ENCODE measurements around the gene OGFR.

Gene OGFR

DNA sequence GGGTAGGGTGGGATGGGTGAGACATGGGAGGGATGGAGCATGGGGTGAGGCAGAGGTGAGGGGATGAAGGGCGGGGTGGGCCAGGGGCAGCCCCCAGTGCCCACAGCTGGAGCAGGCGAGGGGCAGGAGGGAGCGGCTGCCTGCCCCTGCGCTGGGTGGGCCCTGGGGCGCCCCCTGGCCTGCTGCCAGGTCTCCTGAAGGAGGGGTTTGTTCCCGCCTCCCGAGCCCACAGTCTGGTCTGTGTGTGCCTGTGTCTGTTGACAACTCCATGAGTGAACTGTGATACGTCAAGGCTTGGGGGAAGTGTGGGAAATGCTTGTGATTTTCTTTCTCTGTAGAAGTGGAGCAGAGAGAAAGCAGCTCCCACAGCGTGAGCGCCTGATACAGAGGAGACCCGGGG is 19.2 kb upstream of the OGFR start:
- no peak for DNase-seq

DNA sequence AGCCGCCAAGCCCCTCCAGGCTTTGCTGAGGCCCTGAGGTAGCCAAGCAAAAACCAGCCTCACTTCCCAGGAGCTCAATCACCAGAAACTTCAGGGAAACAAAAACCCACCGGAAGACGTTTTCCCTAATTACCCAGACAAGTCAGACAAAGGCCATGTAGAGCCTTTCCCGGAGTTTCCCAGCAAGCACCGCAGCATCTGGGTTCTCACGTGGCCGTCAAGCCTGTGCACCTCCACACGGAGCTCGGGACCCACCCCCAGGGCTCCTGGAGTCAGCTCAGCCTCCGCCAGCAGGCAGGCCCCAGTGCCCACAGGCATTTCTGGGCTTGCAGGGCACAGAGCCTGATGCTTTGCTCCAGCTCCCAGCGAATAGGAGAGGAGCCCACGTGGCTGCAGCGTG is 18.5 kb upstream of the OGFR start:
- no peak for DNase-seq

DNA sequence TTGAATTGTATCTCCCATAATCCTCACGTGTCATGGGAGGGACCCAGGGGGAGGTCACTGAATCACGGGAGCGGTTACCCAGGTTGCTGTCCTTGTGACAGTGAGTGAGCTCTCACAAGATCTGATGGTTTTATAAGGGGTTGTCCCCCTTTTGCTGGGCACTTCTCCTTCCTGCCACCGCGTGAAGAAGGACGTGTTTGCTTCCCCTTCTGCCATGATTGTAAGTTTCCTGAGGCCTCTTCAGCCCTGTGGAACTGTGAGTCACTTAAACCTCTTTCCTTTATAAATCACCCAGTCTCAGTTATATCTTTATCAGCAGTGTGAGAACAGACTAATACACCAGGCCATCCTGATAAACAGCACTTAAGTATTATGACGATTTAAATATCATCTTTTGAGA is 17.3 kb upstream of the OGFR start:
- DNase-seq, result no peak

DNA sequence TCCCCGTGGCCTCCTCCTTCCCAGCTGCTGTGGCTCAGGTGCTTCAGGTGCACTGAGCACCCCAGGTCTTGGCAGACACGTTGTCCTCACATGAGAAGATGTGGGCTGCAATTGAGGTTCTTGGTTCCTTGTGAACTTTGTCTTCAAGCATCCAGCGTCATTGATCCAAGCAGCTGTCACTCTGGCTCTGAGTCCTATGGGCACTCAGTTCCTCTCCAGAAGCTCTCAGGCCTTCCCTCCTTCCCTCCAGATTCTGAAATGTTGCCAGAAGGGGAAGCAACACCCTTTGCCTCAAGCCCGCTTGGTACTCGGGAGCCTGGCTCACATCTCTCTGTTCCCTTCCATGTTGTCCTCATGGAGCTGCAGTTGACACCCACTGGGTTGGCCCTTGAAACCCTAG is 16.8 kb upstream of the OGFR start:
- peak; percentile 58 for DNase-seq

DNA sequence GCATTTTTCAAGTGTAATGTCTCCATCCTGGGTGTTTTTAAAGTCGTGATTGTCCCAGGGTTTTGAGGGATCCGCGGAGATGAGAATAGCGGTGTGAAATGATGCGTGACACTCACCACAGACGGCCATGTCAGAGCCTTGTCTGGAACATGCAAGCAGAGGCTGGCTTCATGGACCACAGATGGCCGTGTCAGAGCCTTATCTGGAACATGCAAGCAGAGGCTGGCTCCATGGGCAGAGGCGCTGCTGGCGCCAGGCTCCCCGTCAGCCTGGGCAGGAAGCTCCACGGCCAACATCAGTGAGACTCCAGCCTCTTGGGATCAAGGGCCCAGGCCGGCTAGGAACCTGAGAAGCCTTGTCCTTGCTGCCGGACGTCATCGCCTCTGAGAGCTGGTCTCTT is 16.0 kb upstream of the OGFR start:
- no peak for DNase-seq

DNA sequence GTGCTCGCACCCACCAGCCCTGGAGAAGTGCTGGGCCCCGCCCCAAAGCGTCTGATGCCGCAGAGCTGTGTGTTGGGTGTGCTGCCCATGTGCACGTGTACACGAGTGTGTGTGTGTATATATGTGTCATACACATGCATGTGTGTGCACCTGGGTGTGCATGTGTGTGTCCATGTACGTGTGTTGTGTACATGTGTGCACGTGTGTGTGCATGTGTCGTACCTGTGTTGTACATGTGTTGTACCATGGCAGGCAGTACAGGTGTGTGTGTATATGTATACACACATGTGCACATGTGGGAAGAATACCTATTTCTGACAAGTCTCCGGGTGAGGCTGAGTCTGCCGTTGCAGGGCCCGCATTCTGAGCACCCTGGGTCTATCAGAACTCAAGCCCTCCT is 14.6 kb upstream of the OGFR start:
- no peak for DNase-seq

DNA sequence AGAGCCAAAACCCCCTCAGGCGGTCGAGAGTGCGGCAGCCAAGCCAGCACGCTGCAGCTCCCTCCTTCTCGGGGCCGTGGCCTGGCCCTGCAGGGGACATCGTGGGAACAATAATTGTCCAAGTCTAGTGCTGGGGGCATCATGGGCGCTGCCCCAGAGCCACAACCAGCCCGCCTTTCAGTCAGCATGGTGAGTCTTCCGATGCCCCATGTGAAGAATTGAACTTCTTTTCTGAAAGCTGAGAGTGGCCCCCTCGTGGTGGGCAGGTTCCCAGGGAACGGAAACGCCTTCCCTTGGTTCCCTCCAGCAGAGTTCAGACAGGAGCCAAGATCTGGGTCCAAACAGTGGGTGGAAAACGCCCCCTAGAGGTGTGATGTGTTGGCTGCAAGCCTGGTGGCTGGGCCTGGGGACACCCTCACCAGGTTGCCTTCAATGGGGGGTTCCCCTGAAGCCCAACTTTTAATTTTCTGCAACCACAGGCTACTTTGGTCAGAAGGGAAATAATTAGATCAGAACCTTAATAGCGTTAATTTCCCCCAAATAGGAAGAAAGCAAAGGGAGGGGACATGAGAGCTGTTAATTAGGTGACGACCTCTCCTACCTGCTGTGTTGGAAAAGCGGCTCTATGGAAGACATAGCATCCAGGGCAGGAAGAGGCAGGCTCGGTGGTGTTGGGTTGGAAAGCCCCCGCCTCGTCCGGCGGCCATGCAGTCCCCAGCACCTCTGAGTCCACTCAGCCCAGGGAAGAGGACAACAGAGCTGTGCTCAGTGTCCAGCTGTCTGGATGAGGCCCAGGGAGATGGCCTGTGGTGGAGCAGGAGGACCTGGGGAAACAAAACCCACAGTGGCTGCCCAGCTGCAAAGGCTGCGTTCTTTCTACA is 13.1 kb upstream of the OGFR start:
- peak; percentile 95 for DNase-seq

DNA sequence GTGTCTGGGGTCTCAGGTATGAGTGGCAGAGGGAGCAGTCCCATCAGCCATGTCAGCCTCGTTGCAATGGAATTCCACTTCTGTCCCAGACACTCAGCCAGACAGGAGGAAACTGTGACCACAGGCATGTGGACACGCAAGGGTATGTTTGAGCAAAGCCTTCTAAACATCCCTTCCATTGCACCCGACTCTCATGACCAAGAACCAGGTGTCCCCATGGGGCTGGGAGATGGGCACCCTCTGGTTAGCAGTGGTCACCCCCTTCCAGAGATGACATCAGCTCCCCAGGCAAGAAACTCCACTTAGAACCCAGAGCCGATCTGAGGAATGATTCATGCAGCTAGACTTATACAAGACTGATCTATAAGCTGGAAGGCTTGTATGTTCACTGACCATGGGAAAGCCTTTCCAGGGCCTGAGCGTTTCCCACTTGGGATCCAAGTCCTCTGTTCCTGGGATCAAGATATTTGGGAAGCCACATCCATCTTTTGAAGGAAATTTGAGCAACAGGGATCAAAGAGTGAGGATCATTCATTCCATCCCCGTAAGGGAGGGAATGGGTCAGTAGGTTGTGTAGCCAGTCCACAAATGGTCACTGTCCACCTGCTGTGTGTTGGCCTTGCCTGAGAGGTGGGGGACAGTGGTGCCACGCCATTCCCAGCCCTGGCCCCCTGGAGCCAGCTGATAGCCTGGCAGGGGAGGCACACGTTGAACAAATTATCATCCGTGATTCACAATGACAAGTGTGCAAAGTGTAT is 12.3 kb upstream of the OGFR start:
- no peak for DNase-seq

DNA sequence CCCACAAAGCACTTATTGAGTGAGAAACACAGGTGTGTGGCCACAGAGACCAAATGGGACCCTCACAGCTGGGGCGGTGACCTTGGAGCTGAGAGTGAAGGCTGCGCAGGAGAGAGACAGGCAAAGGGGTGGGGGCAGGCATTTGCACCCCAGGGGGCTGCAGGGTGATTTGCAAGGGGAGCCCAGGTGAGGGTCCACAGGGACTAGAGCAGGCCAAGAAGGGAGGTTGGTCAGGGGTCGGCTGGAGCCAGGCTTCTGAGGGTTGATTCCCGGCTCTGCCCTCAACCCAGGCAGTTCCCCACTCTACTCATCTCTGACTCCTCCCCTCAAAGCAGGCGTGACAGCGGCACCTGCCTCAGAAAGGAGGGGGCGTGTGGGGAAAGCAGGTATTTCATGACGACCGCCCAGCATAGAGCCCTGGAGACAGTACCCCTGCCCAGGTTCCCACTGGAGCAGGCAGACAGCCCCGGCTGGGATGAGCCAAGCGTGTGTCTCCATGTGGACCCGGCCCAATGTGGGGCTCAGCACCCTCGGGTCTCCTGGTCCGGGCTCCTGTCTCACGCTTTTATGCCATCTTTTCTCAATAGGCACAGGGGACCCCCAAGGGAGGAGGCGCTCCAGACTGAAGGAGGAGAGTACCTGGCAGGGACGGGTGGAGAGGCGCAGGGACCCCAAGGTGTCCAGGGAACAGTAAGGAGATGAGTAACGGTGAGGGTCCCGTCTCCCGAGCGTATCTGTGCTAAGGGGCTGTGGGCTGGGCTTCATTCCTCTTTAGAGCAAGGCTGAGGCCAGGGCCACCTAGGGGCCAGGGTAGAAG is 11.5 kb upstream of the OGFR start:
- peak; percentile 63 for DNase-seq

DNA sequence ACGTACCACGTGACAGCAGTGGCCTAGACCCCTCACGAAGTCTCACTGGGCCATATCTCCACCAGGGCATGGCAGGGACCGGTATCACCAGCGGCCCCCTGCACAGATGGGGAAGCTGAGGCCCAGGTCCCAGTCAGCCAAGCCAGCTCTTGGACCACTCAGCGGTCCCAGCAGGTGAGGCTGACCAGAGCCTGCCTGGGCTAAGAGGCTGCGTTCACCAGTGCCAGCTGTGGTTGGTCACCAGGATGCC is 11.0 kb upstream of the OGFR start:
- DNase-seq, result no peak

DNA sequence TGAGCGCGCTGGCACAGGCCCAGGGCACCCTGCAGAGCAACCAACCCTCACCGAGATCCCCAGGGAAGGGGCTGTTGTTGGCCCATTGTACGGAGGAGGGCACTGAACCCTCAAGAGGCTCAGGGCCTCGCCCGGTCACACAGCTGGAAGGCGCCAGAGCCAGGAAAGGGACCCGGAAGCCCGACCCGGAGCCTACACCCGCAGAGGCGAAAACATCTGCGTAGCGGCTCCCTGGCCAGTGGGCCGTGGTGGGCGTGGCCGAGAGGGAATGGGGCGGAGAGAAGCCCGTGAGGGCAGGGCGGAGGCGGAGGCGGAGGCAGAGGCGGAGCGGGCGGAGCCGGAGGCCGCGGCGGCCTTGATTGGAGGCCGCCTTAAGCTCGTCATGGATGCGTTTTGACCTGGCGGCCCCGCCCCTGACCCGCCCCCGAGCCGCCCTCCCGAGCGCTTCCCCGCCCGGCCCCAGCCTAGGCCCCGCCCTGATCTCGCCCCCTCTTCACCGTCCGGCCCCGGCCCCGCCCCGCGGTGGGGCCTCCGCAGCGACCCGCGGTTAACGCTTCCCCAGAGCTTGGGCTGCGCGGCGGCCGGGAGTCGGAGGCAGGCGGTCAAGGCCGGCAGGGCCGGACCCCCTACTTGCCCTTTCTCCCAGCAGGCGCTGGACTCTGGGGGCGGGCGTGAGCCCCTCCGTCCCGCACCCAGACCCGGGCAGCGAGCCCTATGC is 10.5 kb upstream of the OGFR start:
- DNase-seq, result peak; percentile 96

DNA sequence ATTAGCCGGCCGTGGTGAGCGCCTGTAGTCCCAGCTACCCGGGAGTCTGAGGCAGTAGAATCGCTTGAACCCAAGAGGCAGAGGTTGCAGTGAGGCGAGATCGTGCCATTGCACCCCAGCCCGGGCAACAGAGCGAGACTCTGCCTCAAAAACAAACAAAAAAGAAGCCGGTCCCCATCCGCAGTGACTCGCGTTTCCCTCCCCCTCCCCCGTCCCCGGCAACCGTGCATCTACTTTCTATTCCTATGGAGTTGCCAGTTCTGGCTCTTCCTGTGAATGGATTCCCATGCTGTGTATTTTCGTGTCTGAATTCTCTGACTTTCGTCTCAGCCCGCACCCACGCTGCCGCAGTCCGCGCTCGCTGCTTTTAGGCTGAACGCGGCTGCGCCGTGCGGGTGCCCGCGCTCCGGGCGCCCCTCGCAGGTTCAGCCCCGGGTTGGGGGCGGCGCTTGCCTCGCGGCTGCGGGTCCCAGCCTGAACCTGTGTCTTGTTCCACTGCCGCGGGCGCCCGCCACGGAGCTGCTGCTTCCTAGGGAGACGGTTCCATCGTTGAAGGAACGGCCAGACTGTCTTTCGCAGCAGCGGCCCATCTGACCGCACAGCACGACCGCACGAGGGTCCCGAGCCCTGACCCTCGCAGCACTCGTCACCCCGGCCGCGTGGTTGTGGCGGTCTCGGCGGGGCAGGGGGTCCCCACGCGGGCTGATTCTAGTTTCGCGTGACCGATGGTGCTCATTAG is 9.4 kb upstream of the OGFR start:
- peak; percentile 70 for DNase-seq

DNA sequence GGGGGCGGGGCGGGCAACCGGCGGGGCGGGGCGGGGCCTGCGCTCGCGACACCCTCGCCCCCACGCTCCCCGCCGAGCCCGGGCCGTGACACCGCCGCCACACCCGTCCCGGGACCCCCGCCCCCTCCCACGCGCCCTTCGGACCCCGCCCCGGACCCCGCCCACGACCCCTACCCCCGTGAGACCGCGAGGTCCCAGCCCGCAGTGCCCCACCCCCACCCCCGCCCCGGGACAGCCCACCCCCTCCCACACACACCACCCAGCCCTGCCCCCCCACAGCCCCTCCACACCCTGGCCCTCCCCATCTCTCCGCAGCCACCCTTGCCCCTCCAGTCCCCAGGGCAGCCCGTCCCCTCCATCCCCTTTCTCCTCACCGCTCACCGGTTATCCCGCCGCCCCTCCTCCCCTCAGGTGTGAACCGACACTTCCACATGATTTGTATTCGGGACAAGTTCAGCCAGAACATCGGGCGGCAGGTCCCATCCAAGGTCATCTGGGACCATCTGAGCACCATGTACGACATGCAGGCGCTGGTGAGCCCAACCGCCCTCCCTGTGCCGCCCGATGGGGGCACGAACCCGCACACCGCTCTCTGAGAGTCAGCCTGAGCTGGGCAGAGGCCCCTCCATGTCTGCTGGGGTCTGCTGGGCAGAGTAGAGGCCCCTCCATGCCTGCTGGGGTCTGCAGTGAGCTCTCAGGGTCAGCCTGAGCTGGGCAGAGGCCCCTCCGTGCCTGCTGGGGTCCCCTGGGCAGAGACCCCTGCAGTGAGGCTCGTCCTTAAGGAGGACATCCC is 7.7 kb upstream of the OGFR start:
- no peak for DNase-seq

DNA sequence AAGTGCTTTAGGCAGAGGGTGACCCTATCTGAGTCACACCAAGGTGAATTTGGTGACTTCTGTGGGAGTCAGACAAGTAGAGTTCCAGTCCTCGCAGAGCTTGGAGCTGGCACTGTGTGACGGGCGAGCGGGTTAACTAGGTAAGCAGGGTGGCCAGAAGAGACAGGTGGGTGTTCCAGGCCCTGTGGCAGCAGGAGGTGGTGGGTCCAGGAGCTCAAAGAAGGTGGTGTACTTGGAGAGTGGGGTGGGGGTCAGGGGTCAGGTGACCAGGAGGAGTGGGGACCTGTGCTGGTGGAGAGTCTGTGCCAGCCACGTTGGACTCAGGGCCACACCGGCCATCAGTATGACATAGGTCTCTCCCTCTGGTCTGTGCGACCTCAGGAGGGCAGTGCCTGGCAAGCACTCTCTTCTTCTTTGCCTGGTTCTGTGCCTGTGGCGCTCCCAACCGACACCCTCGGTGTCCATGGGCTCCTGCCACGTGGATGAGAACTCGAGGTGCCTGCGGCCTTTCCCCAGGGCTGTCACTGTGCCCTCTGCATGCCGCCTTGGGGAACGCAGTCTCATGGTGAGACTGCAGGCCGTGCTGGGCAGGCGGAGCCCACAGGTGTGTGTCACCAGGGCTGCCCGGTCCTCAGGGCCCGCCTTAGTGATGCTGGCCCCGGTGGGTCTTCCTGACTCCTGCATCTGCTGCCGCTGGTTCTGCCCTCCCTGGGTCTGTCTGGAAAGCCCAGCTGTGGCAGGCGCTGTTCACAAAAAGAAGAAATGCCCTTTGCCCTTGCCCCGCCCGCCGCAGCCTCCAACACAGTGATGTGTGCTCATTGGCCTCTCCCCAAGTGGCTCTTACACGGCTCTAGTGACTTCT is 6.7 kb upstream of the OGFR start:
- no peak for DNase-seq

DNA sequence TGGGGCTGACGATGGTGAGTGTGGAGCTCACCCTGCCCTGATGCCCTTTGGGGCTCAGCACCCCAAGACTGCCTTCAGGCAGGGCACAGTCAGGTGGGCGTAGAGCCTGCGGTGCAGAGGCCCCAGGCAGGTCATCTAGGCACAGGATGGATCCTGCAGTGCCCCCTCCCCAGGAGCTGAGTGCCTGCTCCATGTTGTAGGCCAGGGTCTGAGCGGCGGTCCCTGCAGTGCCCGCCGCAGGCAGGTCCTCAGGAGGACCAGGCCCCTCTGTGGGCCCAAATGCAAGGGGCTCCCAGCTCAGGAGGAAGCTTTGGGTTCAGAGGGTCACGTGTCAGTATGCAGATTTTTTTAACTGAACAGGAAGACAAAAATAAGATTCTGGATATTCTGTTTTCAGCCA is 5.6 kb upstream of the OGFR start:
- DNase-seq, result no peak

DNA sequence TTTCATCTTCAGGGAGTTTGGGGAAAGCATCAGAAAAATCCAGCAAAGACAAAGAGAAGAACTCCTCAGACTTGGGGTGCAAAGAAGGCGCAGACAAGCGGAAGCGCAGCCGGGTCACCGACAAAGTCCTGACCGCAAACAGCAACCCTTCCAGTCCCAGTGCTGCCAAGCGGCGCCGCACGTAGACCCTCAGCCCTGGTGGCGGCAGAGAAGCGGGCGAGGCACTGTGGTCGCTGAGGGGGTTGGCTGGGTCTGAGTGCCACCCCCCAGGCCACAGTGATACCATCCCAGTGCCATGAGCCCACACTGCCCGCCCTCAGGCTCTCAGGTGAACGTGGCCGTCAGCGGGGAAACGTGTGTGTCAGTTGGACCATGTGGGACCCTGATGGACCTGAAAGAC is 5.2 kb upstream of the OGFR start:
- no peak for DNase-seq

DNA sequence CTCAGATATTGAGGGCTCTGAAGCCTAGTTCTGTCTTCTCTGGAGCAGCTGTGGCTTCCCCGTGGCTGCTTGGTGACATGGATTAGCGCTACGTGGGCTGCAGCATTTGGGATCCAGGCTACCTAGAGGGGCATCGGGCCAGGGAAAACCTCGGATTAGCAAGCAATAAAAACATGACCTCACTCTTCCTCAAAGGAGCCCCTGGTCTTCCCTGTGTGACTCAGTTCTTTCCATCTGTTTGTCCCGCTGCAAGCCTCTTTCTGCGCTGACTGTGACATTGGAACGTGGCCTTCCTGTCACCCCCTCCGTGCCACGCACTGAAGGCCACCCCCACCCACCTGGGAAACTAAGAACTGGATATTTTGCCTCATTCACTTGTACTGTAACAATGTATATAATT is 4.8 kb upstream of the OGFR start:
- no peak for DNase-seq

DNA sequence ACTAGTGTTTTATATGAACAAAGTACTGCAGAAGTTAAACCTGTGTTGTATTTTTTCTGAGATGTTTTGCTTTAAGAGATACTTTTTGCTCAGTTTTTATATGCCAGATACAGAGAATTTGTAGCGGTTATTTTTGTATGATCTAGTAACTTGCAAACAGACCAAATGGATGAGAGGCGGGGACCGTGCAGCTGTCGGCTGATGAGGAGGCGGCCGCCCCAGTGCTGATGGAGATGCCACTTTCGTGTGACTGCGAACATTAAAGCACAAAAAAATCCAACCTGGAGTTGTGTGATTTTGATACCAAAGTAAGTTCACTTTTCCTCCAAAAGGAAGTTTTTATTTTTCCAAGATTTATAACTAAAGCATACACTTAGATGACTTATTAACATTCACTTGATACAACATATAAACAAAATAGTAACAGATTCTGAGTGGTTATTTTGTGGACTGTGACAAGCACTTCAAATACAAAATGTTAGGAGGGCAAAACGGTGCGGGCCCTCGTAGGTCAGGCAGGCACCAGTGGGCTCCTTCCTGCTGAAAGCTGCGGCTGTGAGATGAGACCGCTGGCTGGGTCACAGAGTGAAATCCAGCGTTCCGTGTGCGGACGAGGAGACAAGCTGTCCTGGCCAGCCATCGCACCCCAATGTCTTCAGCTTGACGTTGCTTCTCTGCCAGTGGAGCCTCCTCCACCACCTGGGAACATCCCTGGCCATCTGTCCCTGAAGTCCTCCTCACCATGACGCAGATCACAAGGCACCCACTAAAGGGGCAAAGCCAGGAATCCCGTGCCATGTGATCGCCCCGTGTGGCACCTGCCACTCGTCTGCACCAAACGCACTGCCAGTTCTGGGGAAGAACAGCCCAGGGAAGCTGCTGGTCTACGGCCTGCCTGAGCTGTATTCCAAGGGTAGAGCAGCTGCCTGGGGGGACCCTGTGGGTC is 4.0 kb upstream of the OGFR start:
- DNase-seq, result no peak

DNA sequence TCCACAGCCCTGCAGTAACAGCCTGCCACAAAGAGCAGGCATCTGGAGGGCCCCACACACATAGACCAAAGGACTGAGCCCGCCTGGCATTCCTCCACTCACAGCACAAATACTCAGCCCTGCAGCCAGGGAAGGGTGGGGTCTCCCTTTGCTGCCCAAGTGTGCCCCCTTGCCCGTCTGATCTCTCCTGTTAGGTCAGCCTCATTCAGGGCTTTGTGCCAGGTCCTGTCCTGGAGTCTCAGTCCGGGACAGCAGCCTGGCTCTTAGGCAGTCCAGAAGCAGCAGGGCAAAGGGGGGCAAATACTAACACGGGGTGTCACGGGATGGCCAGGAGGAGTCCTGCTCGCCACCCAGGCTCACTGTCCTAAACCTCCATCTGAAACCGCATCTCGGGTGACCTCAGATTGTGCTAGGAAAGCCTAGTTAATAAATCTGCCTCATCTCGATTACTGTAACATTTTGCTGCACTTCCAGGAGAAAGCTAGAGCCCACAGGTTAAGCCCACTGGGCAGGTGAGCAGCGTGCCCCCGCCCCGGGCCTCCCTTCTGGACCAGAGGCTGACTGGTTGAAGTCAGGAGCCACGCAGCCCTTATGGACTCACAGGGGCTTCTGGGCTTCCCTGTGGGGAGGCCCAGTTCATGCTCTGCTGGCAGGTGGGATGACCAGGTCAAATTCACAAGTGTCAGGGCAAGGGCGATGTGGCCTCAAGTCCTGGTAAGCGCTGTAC is 3.2 kb upstream of the OGFR start:
- DNase-seq, result no peak
